HEK293T (cell line): Measurements from ENCODE around the gene TMTC2.

Experiments
- BHLHE40 ChIP-seq: fragments of 450-650 bp; IDR thresholded peaks from 2 replicates; pipeline ENCODE4 v1.6.1; 2016; ENCODE audit warnings: mild to moderate bottlenecking, moderate library complexity, borderline replicate concordance
- ELF4 ChIP-seq: fragments of 450-650 bp; IDR thresholded peaks from 2 replicates; pipeline ENCODE4 v1.6.1; 2017; ENCODE audit warnings: antibody characterized with exemption
- FOXA1 ChIP-seq: fragments of 450-650 bp; IDR thresholded peaks from 2 replicates; pipeline ENCODE4 v1.6.1; 2016; ENCODE audit warnings: mild to moderate bottlenecking
- FOXK2 ChIP-seq: fragments of 450-650 bp; IDR thresholded peaks from 2 replicates; pipeline ENCODE4 v1.6.1; 2016; ENCODE audit warnings: mild to moderate bottlenecking
- HDGF ChIP-seq: fragments of 450-650 bp; IDR thresholded peaks from 2 replicates; pipeline ENCODE4 v1.6.1; 2017; ENCODE audit warnings: antibody characterized with exemption, borderline replicate concordance
- NFRKB ChIP-seq: fragments of 450-650 bp; IDR thresholded peaks from 2 replicates; pipeline ENCODE4 v1.6.1; 2016; ENCODE audit warnings: mild to moderate bottlenecking, moderate library complexity
- SP1 ChIP-seq: fragments of 450-650 bp; IDR thresholded peaks from 2 replicates; pipeline ENCODE4 v1.6.1; 2017

DNA sequence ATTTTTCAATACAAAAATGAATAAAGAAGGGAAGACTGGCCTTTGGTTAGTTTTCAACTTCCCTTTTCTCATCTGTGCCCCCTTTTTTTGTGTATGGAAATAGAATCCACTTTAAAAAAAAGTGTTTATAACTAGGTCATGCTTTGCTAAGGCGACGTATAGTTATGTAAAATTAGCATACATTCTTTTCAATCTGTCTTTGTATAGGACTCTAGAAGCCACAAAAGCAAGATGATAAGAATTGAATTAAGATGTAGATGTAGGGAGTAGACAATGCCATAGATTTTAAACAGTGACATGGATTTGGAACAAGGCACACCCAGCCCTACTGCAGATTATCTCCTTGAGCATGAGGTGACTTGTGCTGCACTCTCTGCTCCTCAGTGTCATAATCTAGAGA, 354.3 kb downstream of the TMTC2 start:
- no peak for TF ChIP-seq BHLHE40
- no peak for TF ChIP-seq FOXK2
- TF ChIP-seq SP1 = no peak
- no peak for TF ChIP-seq ELF4
- TF ChIP-seq FOXA1 = no peak
- TF ChIP-seq NFRKB = no peak
- TF ChIP-seq HDGF = no peak
